ENCODE measurements around the gene MXRA7. TPM values are rescaled to one million over a fixed set of nuclear protein-coding genes. Genes with fewer than 3 reads are reported as not detected.

The MXRA7 gene
- 58.0 to 75.0 TPM (median 65.0 TPM) in 5 replicates for total RNA-seq (2022; extraction: Qiagen RNA extraction)

GRCh38 chr17:76710863-76711611 is at the start of gene MXRA7:
Gene MXRA7 (minus strand): TSS chr17:76710965. CDS start chr17:76710946, 19 bp downstream.

GRCh38 chr17:76737676-76738467 is 27.1 kb upstream of the MXRA7 start, which contains the start of gene MFSD11:
Gene MFSD11 (plus strand): TSS chr17:76738119. CDS start chr17:76738353, 234 bp downstream.

GRCh38 chr17:76737082-76737675 is 26.4 kb upstream of the MXRA7 start, which contains the start of gene SRSF2:
Gene SRSF2 (minus strand): TSS chr17:76737331. CDS start chr17:76737160, 171 bp downstream.

GRCh38 chr17:76726776-76727718 is 16.3 kb upstream of the MXRA7 start, which contains the start of gene METTL23:
Gene METTL23 (plus strand): TSS chr17:76726839. CDS start chr17:76729711, 2,872 bp downstream.

GRCh38 chr17:76726231-76726775 is 15.5 kb upstream of the MXRA7 start, which contains the start of gene JMJD6:
Gene JMJD6 (minus strand): TSS chr17:76726606. CDS start chr17:76726475, 131 bp downstream.

GRCh38 chr17:76643553-76644148 is 67.1 kb downstream of the MXRA7 start, which contains the start of gene ST6GALNAC1:
Gene ST6GALNAC1 (minus strand): TSS chr17:76643757. CDS start chr17:76643638, 119 bp downstream.

Other genes starting within 250 kb of the MXRA7 start
- 0.20 to 0.81 TPM (median 0.64 TPM) in 4 of 5 replicates, not detected in the other for gene AANAT, start 243.4 kb downstream of the MXRA7 start, total RNA-seq (2022; extraction: Qiagen RNA extraction)
- 45.2 to 69.1 TPM (median 63.0 TPM) in 5 replicates for gene RHBDF2, start 209.5 kb downstream of the MXRA7 start, total RNA-seq (2022; extraction: Qiagen RNA extraction)
- gene CYGB, start 173.3 kb downstream of the MXRA7 start, total RNA-seq (2022; extraction: Qiagen RNA extraction) = 0.60 to 1.8 TPM (median 1.1 TPM) in 5 replicates
- gene PRCD, start 170.9 kb downstream of the MXRA7 start, total RNA-seq (2022; extraction: Qiagen RNA extraction) = not detected in 5 replicates
- 0.23 to 0.61 TPM (median 0.33 TPM) in 5 replicates for gene ST6GALNAC2, start 125.1 kb downstream of the MXRA7 start, total RNA-seq (2022; extraction: Qiagen RNA extraction)
- gene ST6GALNAC1, start 67.2 kb downstream of the MXRA7 start, total RNA-seq (2022; extraction: Qiagen RNA extraction) = 0.21 to 0.49 TPM (median 0.37 TPM) in 5 replicates
- 72.6 to 78.6 TPM (median 75.6 TPM) in 5 replicates for gene JMJD6, start 15.6 kb upstream of the MXRA7 start, total RNA-seq (2022; extraction: Qiagen RNA extraction)
- 56.4 to 59.8 TPM (median 59.0 TPM) in 5 replicates for gene METTL23, start 15.9 kb upstream of the MXRA7 start, total RNA-seq (2022; extraction: Qiagen RNA extraction)
- gene SRSF2, start 26.4 kb upstream of the MXRA7 start, total RNA-seq (2022; extraction: Qiagen RNA extraction) = 395 to 461 TPM (median 439 TPM) in 5 replicates
- gene MFSD11, start 27.2 kb upstream of the MXRA7 start, total RNA-seq (2022; extraction: Qiagen RNA extraction) = 19.4 to 21.8 TPM (median 20.4 TPM) in 5 replicates
- 15.2 to 23.1 TPM (median 22.1 TPM) in 5 replicates for gene MGAT5B, start 157.4 kb upstream of the MXRA7 start, total RNA-seq (2022; extraction: Qiagen RNA extraction)

Measured in A549 treated with Mapracorat at 1 μM for 4 hours (cell line).